Osteoblast (primary cell): Measurements from ENCODE around the gene GNRHR. TPM values are rescaled to one million over a fixed set of nuclear protein-coding genes. Genes with fewer than 3 reads are reported as not detected.

Experiments used
- DNase-seq: peaks from one replicate; pipeline ENCODE4 v3.0.0; 2011; ENCODE audit warnings: low spot score, mixed read lengths; ENCODE audit not compliant: insufficient read length; ENCODE audit errors: missing footprints
- H2AFZ ChIP-seq: 2 replicates; pipeline ENCODE4 v1.6.0; 2011; ENCODE audit warnings: mild to moderate bottlenecking, low read length
- H3K27ac ChIP-seq: 2 replicates; pipeline ENCODE4 v1.5.1; 2011; ENCODE audit warnings: mild to moderate bottlenecking, low read depth, low read length, moderate library complexity
- H3K27me3 ChIP-seq: 2 replicates; pipeline ENCODE4 v1.6.0; 2012; ENCODE audit warnings: mild to moderate bottlenecking, control low read depth, inconsistent platforms, low read length, moderate library complexity; ENCODE audit not compliant: insufficient read depth
- H3K36me3 ChIP-seq: 2 replicates; pipeline ENCODE4 v1.5.1; 2011; ENCODE audit warnings: mild to moderate bottlenecking, low read length, control low read depth, moderate library complexity; ENCODE audit not compliant: insufficient read depth
- H3K4me1 ChIP-seq: 2 replicates; pipeline ENCODE4 v1.5.1; 2011; ENCODE audit warnings: mild to moderate bottlenecking, low read length, control low read depth, moderate library complexity; ENCODE audit not compliant: insufficient read depth
- H3K4me2 ChIP-seq: 2 replicates; pipeline ENCODE4 v1.6.0; 2011; ENCODE audit warnings: mild to moderate bottlenecking, low read length; ENCODE audit not compliant: insufficient read depth
- H3K4me3 ChIP-seq: fragments of 200-600 bp; sonication (generic); 3 replicates; pipeline ENCODE4 v1.5.1; 2012; ENCODE audit warnings: mild to moderate bottlenecking, low read length, inconsistent platforms; ENCODE audit not compliant: insufficient read depth
- H3K79me2 ChIP-seq: 2 replicates; pipeline ENCODE4 v1.6.0; 2012; ENCODE audit warnings: mild to moderate bottlenecking, low read length, control low read depth, inconsistent platforms; ENCODE audit not compliant: insufficient read depth
- H3K9me3 ChIP-seq: 2 replicates; pipeline ENCODE4 v1.5.1; 2011; ENCODE audit warnings: low read depth, low read length, control low read depth
- H4K20me1 ChIP-seq: 2 replicates; pipeline ENCODE4 v1.6.0; 2012; ENCODE audit warnings: mild to moderate bottlenecking, low read length, control low read depth; ENCODE audit not compliant: insufficient read depth
- small RNA-seq: library from RNA; depleted of rRNA; stranded (forward); fragments of <200 nt; gene quantifications from one replicate; pipeline ENCODE3, GENCODE V24; 2012
- total RNA-seq: library from RNA; depleted of rRNA; stranded (reverse); fragments of >200 nt; gene quantifications from 2 replicates; pipeline ENCODE4 v1.2.3, GENCODE V29; 2012
- TF ChIP-seq, protein P1 (sequence below): IDR thresholded peaks from 2 replicates; pipeline ENCODE4 v1.5.1; 2011; ENCODE audit warnings: mild to moderate bottlenecking, low read depth, low read length, moderate library complexity; ENCODE audit errors: extremely low read depth

GNRHR gene
- total RNA-seq, 1 donor, result not detected

DNA sequence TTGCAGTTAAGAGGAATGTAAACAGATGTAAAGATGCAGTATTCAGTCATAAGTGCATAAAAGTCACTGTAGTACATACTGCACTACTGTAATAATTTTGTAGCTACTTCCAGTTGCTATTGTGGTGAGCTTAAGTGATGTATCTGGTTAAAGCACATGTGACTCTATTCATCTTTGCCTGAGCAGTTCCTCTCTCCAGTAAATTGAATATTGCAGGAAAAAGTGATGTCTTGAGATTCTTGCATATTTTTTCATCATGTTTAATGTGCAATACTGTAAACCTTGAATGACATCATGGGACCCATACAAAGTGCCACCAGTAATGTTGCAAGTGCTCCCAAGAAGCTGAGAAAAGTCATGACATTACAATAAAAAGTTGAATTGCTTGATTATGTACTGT lies 62.9 kb downstream of the GNRHR start:
- H3K4me2 ChIP-seq, result no peak overlapping the region
- no peaks in the 10 kb centered on the region for H3K9me3 ChIP-seq
- TF ChIP-seq, protein P1, sequence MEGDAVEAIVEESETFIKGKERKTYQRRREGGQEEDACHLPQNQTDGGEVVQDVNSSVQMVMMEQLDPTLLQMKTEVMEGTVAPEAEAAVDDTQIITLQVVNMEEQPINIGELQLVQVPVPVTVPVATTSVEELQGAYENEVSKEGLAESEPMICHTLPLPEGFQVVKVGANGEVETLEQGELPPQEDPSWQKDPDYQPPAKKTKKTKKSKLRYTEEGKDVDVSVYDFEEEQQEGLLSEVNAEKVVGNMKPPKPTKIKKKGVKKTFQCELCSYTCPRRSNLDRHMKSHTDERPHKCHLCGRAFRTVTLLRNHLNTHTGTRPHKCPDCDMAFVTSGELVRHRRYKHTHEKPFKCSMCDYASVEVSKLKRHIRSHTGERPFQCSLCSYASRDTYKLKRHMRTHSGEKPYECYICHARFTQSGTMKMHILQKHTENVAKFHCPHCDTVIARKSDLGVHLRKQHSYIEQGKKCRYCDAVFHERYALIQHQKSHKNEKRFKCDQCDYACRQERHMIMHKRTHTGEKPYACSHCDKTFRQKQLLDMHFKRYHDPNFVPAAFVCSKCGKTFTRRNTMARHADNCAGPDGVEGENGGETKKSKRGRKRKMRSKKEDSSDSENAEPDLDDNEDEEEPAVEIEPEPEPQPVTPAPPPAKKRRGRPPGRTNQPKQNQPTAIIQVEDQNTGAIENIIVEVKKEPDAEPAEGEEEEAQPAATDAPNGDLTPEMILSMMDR, result no peak
- peaks cover 9% of the 10 kb centered on the region for H3K4me1 ChIP-seq
- no peak overlapping the region for H2AFZ ChIP-seq
- no peak overlapping the region for H3K4me3 ChIP-seq
- no peak overlapping the region for H3K27ac ChIP-seq
- no peak for DNase-seq
- peaks cover 3% of the 10 kb centered on the region for H4K20me1 ChIP-seq
- peaks cover 18% of the 10 kb centered on the region for H3K36me3 ChIP-seq
- H3K79me2 ChIP-seq, result peaks cover 59% of the 10 kb centered on the region
- H3K27me3 ChIP-seq, result no peaks in the 10 kb centered on the region

Small RNAs within 50 kb of the gene (small RNA-seq; reads per million reads assigned to genes)
- gene RF00091, result not detected

Other genes with a start within 250 kb of the GNRHR start
- gene CENPC, start 208.9 kb downstream of the GNRHR start, total RNA-seq, result 19.9 and 23.3 TPM in 2 replicates
- not detected in 2 replicates for gene STAP1, start 195.7 kb downstream of the GNRHR start, total RNA-seq
- 60.7 and 60.8 TPM in 2 replicates for gene UBA6, start 53.2 kb downstream of the GNRHR start, total RNA-seq
- not detected in 2 replicates for gene TMPRSS11D, start 129.6 kb upstream of the GNRHR start, total RNA-seq
- not detected in 2 replicates for gene TMPRSS11A, start 209.1 kb upstream of the GNRHR start, total RNA-seq